WTC11 (cell line): Measurements from ENCODE around the gene KIFC1.

Experiments used
- ARID4B ChIP-seq: sonication (generic); formaldehyde crosslinking; IDR thresholded peaks from 2 replicates; pipeline ENCODE4 v1.8.0; 2023; ENCODE audit warnings: missing genetic modification reagents, mild to moderate bottlenecking, borderline replicate concordance
- ATF3 ChIP-seq: sonication (generic); formaldehyde crosslinking; conservative IDR thresholded peaks from 2 replicates; pipeline ENCODE4 v1.8.1; 2022; ENCODE audit warnings: mild to moderate bottlenecking, missing genetic modification reagents
- CTCF ChIP-seq: fragments of 200-600 bp; IDR thresholded peaks from 2 replicates; pipeline ENCODE4 v1.8.0; 2022; ENCODE audit warnings: antibody characterized with exemption
- E2F4 ChIP-seq: sonication (generic); formaldehyde crosslinking; IDR thresholded peaks from 2 replicates; pipeline ENCODE4 v1.8.1; 2022; ENCODE audit warnings: low read depth, mild to moderate bottlenecking, moderate library complexity, missing genetic modification reagents, borderline replicate concordance
- FOXJ3 ChIP-seq: sonication (generic); formaldehyde crosslinking; IDR thresholded peaks from 2 replicates; pipeline ENCODE4 v1.9.0; 2021; ENCODE audit warnings: missing genetic modification reagents, mild to moderate bottlenecking, borderline replicate concordance
- IRF2 ChIP-seq: sonication (generic); formaldehyde crosslinking; IDR thresholded peaks from 2 replicates; pipeline ENCODE4 v1.8.0; 2022; ENCODE audit warnings: low read depth, missing genetic modification reagents, borderline replicate concordance
- JUN ChIP-seq: sonication (generic); formaldehyde crosslinking; IDR thresholded peaks from 2 replicates; pipeline ENCODE4 v1.8.0; 2023; ENCODE audit warnings: mild to moderate bottlenecking, missing genetic modification reagents
- MLX ChIP-seq: sonication (generic); formaldehyde crosslinking; IDR thresholded peaks from 2 replicates; pipeline ENCODE4 v1.8.1; 2023; ENCODE audit warnings: mild to moderate bottlenecking, missing genetic modification reagents, moderate library complexity
- NR1H2 ChIP-seq: sonication (generic); formaldehyde crosslinking; IDR thresholded peaks from 2 replicates; pipeline ENCODE4 v1.9.0; 2021; ENCODE audit warnings: mild to moderate bottlenecking, moderate library complexity, missing genetic modification reagents
- ZNF121 ChIP-seq: sonication (generic); formaldehyde crosslinking; IDR thresholded peaks from 2 replicates; pipeline ENCODE4 v1.8.0; 2023; ENCODE audit warnings: missing genetic modification reagents
- TF ChIP-seq, protein P1 (sequence below): sonication (generic); formaldehyde crosslinking; IDR thresholded peaks from 2 replicates; pipeline ENCODE4 v1.8.1; 2022; ENCODE audit warnings: mild to moderate bottlenecking, missing genetic modification reagents, moderate library complexity, borderline replicate concordance
- TF ChIP-seq, protein P2 (sequence below): sonication (generic); formaldehyde crosslinking; IDR thresholded peaks from 2 replicates; pipeline ENCODE4 v1.8.1; 2023; ENCODE audit warnings: mild to moderate bottlenecking, missing genetic modification reagents, moderate library complexity

DNA sequence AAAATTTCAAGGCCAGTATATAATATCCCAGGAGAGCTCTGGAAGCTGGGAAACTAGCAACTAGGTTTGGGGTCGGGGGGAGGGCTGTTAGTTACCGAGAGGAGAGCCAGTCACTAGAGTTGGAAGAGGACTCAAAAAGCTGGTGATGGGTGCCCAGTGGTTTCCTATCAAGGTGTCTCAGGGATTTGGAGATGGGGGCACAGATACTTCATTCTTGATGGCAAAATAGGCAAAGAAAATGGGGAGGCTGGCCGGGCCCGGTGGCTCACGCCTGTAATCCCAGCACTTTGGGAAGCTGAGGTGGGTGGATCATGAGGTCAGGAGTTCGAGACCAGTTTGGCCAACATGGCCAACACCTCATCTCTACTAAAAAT lies 20.0 kb downstream of the KIFC1 start:
- TF ChIP-seq CTCF, result no peak
- no peak for TF ChIP-seq E2F4
- no peak for TF ChIP-seq ZNF121 (CRISPR knock-in tag)
- no peak for TF ChIP-seq IRF2 (CRISPR knock-in tag)
- TF ChIP-seq FOXJ3 (CRISPR knock-in tag), result no peak
- no peak for TF ChIP-seq JUN (CRISPR knock-in tag)
- no peak for TF ChIP-seq ATF3 (CRISPR knock-in tag)
- no peak for TF ChIP-seq NR1H2
- TF ChIP-seq, protein P1, sequence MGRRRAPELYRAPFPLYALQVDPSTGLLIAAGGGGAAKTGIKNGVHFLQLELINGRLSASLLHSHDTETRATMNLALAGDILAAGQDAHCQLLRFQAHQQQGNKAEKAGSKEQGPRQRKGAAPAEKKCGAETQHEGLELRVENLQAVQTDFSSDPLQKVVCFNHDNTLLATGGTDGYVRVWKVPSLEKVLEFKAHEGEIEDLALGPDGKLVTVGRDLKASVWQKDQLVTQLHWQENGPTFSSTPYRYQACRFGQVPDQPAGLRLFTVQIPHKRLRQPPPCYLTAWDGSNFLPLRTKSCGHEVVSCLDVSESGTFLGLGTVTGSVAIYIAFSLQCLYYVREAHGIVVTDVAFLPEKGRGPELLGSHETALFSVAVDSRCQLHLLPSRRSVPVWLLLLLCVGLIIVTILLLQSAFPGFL (CRISPR knock-in tag), result no peak
- no peak for TF ChIP-seq MLX (CRISPR knock-in tag)
- no peak for TF ChIP-seq ARID4B (CRISPR knock-in tag)
- TF ChIP-seq, protein P2, sequence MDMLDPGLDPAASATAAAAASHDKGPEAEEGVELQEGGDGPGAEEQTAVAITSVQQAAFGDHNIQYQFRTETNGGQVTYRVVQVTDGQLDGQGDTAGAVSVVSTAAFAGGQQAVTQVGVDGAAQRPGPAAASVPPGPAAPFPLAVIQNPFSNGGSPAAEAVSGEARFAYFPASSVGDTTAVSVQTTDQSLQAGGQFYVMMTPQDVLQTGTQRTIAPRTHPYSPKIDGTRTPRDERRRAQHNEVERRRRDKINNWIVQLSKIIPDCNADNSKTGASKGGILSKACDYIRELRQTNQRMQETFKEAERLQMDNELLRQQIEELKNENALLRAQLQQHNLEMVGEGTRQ, result no peak
